HG03439 (cell line): ENCODE measurements around the gene ZNF77.
"Not testable (repeated sequence)": the region's sequence is repeated elsewhere in the genome, so short reads cannot be mapped to it uniquely, and the experiment has no call there.

ENCODE experiments used
- ATAC-seq: cut with Tn5 transposase; IDR thresholded peaks from one replicate; pipeline ENCODE4 v1.9.1; 2021; ENCODE audit warnings: mild to moderate bottlenecking, moderate library complexity; ENCODE audit not compliant: unreplicated experiment

Gene ZNF77

DNA sequence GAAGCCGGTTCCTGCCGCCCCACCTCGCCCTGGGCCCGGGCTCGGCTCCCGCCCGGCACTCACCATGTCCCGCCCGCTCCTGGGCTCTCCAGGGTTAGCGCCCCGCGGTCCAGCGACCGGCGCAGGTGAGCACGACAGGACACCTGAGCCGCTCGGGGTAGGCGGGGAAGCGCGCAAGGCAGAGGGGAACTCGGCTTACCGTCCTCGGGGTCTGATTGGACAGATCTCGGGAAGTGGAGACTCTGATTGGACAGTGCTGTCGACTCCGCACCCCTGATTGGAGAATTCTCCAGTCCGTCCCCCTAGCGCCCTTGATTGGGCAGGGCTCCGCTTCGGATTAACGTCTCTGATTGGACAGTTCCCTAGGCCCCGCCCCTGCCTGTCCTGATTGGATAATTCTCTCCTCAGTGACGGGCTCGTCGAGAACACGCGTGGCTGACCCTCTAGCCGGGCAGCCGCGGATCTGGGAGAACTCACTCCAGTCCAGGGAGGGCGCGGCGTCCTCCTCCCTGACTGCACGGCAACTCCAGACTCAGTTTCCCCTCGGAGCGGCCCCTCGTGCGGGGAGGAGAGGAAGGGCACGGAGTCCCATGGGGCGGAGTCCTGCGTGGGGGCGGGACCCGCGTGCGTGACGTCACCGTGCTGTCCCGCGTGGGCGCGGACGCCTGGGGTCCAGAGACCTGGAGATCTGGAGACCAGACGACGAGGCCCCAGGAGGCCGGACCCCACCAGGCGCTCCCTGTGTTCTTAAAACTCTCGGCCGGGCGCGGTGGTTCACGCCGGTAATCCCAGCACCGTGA is at the start of gene ZNF77:
ZNF77 (minus strand) TSS at position 197 of the 800 bp plus-strand sequence; CDS start at position 66, 131 bp downstream.
- ATAC-seq = peak; percentile 94

DNA sequence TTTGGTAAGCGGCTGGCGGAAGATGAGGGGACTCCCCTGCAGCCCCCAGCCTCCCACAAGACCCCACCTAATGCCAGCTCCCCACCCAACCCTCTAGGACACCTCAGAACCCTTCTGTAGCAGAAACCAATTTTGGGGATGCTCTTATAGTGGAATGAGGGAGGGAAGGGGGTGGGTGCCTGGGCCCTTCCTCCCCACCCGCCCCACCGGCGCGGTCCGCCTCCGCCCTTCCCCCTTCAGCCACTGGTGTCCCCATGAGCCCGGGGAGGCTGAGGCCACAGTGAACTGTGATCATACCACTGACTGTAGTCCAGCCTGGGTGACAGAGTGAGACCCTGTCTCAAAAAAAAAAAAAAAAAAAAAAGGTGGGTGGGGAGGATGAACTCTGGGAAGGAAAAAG is 48.8 kb upstream of the ZNF77 start:
- ATAC-seq = no peak

DNA sequence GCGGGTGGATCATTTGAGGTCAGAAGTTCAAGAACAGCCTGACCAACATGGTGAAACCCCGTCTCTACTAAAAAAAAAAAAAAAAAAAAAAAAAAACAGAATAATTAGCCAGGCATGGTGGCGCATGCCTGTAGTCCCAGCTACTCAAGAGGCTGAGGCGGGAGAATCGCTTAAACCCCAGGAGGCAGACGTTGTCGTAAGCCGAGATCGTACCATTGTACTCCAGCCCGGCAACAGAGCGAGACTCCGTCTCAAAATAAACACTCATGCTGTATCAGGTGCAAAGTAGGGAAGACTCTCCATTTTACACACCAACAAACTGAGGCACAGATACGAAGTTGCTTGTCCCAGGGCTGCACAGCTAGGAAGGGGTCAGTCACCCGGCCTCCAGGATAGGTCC is 48.2 kb upstream of the ZNF77 start:
- no peak for ATAC-seq

DNA sequence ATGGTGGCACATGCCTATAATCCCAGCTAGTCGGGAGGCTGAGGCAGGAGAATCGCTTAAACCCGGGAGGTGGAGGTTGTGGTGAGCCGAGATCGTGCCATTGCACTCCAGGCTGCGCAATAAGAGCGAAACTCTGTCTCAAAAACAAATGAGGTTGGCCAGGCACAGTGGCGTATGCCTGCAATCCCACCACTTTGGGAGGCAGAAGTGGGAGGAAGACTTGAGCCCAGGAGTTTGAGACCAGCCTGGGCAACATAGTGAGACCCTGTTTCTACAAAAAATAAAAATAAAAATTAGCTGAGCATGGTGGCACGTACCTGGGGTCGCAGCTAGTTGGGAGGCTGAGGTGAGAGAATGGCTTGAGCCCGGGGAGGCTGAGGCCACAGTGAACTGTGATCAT is 47.6 kb upstream of the ZNF77 start:
- ATAC-seq = not testable (repeated sequence)

DNA sequence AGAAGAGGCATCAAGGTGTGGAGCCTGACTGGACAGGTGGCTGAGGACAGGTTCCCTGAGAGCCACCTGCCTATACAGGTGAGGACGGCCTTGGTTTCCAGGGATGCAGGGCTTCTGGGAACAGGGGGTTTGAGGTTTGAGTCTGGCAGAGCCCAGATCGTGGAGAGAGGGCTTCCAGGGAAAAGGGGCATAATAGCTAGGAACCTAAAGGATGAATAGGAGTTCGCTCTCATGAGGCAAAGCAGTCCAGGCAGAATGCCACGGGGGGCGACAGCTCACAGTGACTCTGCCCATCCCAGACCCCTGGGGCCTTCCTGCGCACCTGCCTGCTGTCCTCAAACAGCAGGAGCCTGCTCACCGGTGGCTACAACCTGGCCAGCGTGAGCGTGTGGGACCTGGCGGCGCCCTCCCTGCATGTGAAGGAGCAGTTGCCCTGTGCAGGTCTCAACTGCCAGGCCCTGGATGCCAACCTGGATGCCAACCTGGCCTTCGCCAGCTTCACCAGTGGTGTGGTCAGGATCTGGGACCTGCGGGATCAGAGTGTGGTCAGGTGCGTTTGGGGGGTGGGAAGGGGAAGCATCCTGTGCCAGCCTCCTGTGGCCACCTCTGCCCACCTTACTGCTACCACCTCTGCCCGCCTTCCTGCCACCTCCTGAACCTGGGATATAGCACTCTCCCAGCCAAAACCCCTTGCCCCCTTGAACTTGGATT is 44.6 kb upstream of the ZNF77 start:
- no peak for ATAC-seq

DNA sequence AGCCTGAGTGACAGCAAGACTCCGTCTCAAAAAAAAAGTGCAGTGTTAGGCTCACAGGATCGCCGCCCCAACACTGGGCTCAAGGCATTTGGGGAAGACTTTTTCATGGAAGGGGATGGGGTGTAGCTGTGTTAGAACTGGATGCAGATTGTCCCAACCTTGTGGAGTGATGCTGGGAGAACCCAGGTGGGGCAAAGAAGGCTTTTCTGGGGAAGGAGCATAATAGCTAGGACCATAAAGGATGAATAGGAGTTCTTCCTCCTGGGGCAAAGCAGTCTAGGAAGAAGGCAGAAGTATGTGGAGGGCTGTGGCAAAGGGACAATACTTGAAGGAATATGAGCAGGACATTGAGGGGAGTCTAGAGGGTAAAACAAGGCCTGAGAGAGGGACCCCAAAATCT is 43.8 kb upstream of the ZNF77 start:
- no peak for ATAC-seq

DNA sequence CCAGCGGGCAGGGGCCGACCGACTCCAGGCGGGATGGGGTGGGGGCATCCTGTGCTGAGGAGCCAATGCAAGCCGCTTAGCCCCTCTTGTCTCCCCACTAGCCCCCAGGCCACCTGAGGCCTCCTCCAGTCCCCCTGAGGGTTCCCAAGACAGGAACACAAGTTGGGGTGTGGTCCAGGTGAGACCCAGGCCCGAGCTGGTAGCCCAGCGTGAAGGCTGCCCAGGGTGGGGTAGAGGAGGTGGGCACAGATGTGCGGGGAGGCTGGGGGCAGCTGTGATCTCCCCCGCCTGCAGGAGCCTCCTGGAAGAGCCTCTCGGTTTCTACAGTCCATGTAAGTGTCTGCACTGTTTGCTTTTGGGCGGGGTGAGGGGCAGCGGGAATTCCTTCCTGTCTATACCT is 43.0 kb upstream of the ZNF77 start:
- ATAC-seq = no peak

DNA sequence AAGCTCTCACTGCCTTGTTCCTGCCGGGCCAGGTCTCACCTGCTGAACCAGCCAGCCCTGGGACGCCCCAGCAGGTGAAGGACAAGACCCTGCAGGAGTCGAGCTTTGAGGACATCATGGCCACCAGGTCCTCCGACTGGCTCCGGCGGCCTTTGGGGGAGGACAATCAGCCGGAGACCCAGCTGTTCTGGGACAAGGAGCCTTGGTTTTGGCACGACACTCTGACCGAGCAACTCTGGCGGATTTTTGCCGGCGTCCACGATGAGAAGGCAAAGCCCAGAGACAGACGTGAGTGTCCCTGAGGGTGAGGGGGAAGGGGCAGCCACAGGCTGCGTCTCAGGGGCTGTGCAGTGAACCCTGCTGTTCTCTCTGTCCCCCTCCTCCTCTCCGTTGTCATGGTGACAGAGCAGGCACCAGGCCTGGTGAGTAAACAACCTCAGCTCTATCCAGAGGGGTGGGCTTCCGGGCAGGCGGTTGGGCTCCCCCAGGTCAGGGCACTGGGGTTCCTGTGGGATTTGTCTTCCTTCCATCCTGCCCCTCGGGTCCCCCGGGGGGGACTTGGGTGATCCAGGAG is 42.3 kb upstream of the ZNF77 start:
- no peak for ATAC-seq

DNA sequence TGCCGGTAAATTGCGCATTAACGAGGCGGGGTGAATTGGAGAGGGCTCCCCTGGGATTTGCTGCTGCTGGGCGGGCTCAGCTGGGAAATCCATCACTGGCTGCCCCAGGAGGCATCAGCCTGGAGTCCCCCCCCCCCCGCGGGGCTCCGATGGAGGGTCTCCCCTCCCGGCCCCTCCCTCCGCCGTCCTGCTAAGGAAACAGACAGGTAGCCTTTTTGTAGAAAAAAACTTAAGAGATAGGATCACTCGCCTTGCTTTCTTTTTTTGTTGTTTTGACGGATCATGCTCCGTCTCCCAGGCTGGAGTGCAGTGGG is 39.4 kb upstream of the ZNF77 start:
- ATAC-seq = no peak

DNA sequence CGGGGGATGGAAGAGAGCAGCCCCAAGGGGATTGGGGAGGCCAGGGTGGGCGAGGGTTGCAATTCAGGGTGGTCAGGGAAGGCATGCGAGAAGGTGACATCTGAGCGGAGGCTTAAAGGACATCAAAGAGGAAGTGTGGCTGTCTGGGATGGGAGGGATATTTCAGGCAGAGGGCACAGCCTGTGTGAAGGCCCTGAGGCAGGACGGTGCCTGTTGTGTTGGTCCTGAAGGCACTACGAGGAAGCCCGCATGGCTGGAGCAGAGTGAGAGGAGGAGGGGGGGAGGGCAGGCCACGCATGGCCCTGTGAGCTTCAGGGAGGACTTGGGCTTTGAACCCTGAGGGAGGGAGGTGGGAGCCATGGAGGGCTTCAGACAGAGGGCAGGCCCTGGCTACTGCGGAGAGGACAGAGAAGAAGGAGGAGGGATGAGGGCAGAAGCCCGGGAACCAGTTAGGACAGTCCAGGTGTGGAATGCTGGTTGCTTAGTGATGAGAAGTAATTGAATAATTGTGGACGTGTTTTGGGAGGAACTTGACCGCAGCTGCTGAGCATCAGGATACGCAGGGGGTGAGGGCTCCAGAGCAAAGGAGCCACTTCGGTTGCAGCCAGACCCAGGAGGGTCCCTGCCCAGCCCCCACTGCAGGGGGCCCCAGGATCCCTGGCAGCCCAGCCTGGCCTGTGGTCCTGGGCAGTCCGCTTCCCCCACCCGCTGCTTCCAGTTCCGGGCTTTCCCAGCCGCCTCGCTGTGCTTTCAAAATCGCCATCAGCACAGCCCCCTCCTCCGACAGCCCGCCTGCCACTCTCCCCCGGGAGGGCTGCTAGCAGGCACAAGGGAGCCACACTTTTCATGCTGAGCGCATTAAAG is 38.8 kb upstream of the ZNF77 start:
- ATAC-seq = no peak

DNA sequence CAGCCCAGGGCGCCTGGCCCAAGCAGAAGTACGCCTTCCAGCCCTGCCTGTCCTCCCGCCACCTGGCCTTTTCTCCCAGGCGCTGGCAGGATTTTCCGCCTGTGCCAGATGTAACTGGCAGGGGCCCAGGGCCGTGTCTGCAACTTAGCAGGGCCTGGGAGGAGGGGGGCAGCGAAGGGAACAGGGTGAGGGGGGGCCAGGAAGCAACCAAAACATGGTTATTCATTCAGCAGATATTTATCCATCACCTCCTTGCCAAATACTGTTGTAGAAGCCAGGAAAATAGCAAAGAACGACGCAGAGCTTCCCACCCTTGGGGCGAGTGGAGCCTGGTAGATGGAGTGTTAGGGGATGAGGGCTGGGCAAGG is 38.2 kb upstream of the ZNF77 start:
- ATAC-seq = no peak

DNA sequence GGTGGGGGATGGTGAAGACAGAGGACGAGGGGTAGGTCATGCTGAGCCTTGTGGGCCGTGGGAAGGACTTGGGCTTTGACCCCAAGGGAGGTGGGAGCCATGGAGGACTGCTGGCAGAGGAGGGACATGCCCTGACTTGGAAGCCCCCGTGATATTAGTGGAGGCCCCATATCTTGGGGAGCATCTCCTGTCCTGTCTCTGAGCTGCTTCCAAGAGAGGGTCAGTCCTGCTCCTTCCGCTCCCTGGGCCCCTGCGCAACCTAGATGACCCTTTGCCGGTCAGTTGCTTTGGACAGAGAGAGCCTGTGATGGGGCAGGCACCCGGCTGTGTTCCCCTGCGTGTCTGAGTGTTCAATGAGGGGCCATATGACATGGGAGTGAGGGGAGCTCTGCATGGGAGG is 37.8 kb upstream of the ZNF77 start:
- ATAC-seq = no peak

DNA sequence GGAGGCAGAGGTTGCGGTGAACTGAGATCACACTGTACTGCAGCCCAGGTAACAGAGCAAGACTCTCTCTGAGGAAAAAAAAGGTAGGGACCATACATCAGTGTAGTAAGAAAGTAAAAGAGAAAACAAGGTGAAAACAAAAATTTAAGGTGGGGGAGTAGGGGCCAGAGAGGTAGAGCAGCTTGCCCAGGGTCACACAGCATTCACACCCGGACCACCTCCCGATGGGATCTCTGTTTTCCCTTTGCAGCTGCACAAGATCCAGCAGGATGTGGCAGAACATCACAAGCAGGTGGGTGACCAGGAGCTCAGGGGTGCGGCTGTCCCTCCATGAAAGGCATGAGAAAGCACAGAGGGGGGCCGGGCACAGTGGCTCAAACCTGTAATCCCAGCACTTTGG is 37.1 kb upstream of the ZNF77 start:
- ATAC-seq = no peak

DNA sequence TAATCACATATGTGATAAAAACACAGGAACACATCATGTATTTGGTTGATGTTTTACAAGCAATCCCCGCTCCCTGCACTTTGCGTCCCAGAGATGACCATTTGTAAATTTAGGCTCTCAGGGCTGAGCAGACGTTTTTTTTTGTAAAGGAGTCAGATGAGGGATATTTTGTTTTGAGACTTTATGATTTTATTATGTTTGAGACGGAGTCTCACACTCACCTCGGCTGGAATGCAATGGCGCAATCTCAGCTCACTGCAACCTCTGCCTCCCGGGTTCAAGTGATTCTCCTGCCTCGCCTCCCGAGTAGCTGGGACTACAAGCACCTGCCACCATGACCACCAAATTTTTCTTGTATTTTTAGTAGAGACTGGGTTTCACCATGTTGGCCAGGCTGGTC is 34.0 kb upstream of the ZNF77 start:
- no peak for ATAC-seq

DNA sequence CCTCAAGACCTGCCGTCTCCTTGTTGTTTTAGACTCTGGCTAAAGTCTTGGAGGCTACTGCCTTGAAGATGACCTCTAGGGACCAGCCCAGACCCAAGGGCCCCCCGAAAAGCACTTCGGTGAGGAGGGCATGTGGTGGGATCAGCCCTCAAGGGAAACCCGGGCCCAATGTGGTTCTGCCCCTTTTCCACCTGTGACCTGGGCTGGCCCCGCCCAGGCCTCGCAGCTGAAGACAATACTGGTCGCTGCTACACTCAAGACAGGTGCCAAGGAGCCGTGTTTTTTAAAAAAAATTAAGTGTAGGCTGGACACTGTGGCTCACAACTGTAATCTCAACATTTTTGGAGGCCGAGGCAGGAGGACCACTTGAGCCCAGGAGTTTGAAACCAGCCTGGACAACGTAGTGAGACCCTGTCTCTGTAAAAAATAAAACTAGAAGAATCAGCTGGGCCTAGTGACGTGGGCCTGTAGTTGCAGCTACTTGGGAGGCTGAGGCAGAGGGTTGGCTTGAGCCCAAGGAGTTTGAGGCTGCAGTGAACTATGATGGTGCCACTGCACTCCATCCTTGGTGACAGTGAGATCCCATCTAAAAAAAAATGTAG is 33.5 kb upstream of the ZNF77 start:
- ATAC-seq = no peak

DNA sequence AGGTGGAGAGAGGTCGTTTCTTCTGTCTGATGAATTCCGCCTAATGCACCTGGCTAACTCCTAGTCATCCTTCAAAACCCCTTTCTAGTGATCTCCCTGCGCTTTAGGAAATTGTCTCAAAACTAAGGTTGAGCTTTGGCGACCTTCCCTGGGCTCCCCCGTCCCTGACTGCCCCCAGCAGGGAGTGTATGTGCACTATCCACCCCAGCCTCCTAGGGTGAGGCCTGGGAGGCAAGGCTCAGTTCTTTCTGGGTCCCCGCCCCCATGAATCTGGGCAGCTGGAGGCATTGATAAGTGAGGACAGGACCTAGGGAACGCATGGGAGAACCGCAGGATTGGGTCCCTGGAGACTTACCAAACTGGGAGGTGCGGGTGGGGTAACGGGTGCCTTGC is 33.0 kb upstream of the ZNF77 start:
- no peak for ATAC-seq

DNA sequence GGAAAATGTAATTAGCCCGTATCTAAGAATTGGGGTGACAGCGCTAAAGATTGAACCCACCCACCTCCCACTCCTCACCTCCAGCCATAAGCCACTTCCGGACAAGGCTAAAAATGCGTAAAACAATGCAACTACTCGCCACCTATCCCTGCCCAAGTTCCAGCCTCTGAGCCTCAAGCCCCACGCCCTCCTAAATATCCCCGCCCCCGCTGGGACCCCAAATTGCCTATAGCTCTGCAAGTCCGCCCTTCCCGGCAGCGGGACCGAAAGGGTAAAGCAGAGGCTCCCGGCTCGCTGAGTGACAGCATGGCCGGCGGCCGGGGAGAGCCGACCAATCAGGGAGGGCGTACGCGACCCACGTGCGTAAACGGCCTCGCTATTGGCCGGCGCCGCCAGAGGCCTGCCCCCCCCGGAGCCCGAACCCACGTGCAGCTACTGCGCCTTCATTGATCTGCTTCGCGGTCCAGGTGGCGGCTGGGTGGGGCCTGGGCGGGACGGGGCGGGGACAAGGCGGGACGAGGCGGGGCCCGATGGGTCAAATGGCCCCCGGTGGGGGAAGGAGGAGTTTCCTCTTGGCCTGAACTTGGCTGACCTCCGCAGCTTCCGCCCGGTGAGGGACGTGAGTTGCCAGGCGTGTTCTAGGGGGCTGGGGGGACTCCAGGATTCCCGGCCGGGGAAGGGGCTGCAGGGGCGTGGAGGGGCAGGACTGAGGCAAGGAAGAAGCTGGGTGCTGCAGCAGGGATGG is 32.4 kb upstream of the ZNF77 start, which contains the start of gene TLE6:
TLE6 (plus strand) TSS at position 564 of the 745 bp plus-strand sequence. CDS start 670 bp downstream, outside the sequence.
- peak; percentile 89 for ATAC-seq

DNA sequence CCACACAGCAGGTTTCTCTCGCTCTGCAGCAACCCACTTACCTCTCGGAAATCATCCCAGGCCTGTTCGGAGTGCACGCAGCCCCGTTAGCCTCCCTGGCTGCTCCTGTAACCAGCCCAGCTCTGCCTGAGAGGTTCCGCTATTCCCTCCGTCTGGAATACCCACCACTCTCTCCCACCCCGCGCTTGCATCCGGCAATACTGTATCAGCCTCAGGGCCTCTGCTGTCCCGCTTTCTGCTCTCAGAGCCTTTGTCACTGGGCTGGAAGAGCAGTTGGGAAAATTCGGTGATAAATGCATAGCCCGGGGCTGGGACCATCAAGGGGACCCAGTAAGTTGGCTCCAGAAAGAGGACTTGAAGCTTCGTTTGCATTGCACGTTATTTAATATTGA is 31.8 kb upstream of the ZNF77 start:
- no peak for ATAC-seq

DNA sequence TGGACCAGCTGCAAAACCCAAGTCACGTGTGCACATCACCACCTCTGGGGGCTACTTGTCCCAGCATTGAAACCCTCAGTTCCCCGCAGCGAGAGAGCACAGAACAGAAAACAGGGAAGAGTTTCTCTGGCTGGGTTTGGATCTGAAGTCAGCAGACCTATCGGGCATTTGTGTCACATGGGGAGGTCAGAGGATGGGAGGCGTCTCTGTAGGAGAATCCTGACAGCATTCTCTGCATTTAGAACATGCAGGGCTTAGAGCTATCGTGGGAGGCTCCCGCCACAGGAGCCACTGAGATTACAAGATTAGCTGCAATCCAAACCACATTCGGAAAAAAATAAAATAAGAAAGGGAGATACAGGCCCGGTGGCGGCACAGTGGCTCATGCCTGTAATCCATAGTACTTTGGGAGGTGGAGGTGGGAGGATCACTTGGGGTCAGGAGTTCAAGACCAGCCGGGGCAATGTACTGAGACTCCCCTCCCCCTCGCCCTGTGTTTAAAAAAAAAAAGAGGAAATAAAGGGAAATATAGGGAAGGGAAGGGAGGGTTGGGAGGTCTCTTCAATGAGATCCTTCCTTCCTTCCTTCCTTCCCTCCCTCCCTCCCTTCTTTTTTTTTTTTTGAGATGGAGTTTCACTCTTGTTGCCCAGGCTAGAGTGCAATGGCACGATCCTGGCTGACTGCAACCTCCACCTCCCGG is 29.7 kb upstream of the ZNF77 start:
- ATAC-seq = no peak

DNA sequence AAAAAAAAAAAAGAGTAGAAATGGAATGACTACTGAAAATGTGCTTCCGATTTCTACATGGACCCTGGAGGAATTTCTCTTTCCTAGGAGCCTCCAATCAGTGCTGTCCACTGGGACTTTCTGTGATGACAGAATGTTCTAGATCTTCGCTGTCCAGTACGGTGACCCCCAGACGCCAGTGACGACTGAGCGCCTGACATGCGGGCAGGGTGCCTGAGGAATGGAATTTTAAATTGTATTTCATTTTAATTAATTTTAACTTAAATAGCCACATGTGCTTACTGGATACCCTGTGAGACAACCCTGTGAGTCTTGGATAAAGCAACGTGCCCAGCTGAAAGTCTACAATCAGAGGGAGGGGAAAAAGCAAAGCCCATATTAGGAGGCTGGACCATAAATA is 28.5 kb upstream of the ZNF77 start:
- no peak for ATAC-seq
